ENCODE data around the gene IL36A.

Gene IL36A

GRCh38 chr2:113053666-113054065 is 48.4 kb downstream of the IL36A start:
- no peak for DNase-seq

- no peak for DNase-seq
Measured at GRCh38 chr2:113054066-113054465, 48.8 kb downstream of the IL36A start.

GRCh38 chr2:113056521-113056920 is 51.3 kb downstream of the IL36A start:
- no peak for DNase-seq

GRCh38 chr2:113057117-113057516 is 51.9 kb downstream of the IL36A start:
- DNase-seq = no peak
